ENCODE data around the gene TNNT3.

- TF ChIP-seq, protein P1, sequence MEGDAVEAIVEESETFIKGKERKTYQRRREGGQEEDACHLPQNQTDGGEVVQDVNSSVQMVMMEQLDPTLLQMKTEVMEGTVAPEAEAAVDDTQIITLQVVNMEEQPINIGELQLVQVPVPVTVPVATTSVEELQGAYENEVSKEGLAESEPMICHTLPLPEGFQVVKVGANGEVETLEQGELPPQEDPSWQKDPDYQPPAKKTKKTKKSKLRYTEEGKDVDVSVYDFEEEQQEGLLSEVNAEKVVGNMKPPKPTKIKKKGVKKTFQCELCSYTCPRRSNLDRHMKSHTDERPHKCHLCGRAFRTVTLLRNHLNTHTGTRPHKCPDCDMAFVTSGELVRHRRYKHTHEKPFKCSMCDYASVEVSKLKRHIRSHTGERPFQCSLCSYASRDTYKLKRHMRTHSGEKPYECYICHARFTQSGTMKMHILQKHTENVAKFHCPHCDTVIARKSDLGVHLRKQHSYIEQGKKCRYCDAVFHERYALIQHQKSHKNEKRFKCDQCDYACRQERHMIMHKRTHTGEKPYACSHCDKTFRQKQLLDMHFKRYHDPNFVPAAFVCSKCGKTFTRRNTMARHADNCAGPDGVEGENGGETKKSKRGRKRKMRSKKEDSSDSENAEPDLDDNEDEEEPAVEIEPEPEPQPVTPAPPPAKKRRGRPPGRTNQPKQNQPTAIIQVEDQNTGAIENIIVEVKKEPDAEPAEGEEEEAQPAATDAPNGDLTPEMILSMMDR (conservative IDR thresholded peaks at IDR 0.05; ENCODE audit: low read length) = no peak
- no peak for TF ChIP-seq EZH2phosphoT487 (IDR thresholded peaks at IDR 0.05; ENCODE audit: borderline replicate concordance, low read depth, low read length)
Observed at GRCh38 chr11:1884303-1884700, 35.2 kb upstream of the TNNT3 start.
